Measurements from ENCODE around the gene ZBTB16.

GRCh38 chr11:114181752-114182151 is 122.2 kb downstream of the ZBTB16 start:
- no peak for TF ChIP-seq CTCF (IDR thresholded peaks at IDR 0.05)
- TF ChIP-seq POLR2A (IDR thresholded peaks at IDR 0.05) = no peak

Data from heart left ventricle (tissue), 13 donors.